PC-9 (cell line): ENCODE measurements around the gene ZNRF4. TPM values are rescaled to one million over a fixed set of nuclear protein-coding genes. Genes with fewer than 3 reads are reported as not detected.

Source experiments
- BruUV-seq: library from RNA; stranded (reverse); fragments of 400-500 nt; replicated peaks from 2 replicates; lab custom pipeline; 2021; lab: Mats Ljungman, UMichigan
- CTCF ChIA-PET: fragments of 300-600 bp; sonication (Branson Sonifier 250); formaldehyde crosslinking; loops from one replicate; lab custom pipeline; 2022; ENCODE audit warnings: antibody characterized with exemption; lab: Charles Lee
- POLR2A ChIA-PET: fragments of 300-600 bp; sonication (Branson Sonifier 250); formaldehyde crosslinking; loops from one replicate; lab custom pipeline; 2022; ENCODE audit warnings: antibody characterized with exemption; ENCODE audit not compliant: unreplicated experiment; lab: Charles Lee
- DNase-seq, 2 experiments: peaks; one replicate each; pipeline versions ENCODE4 v3.0.0 to v3.0.0-alpha.2; 2015 to 2022; ENCODE audit warnings: mixed read lengths in 1 of 2
- H2AFZ ChIP-seq: fragments of 200-600 bp; sonication (generic); 2 replicates; pipeline ENCODE4 v1.8.1; 2017; ENCODE audit warnings: antibody characterized with exemption
- H3F3A ChIP-seq: fragments of 200-600 bp; sonication (generic); 2 replicates; pipeline ENCODE4 v1.8.1; 2017; ENCODE audit warnings: antibody characterized with exemption, mild to moderate bottlenecking, low read depth; ENCODE audit not compliant: insufficient read depth
- H3K27ac ChIP-seq: fragments of 200-600 bp; sonication (generic); 2 replicates; pipeline ENCODE4 v1.6.1; 2016; ENCODE audit warnings: mixed run types
- H3K27me3 ChIP-seq: fragments of 200-600 bp; sonication (generic); 2 replicates; pipeline ENCODE4 v1.6.1; 2016; ENCODE audit warnings: low read depth, mixed run types; ENCODE audit not compliant: insufficient read depth
- H3K36me3 ChIP-seq: fragments of 200-600 bp; sonication (generic); 2 replicates; pipeline ENCODE4 v1.6.1; 2016; ENCODE audit warnings: low read depth, mixed run types
- H3K4me1 ChIP-seq: fragments of 200-600 bp; sonication (generic); replicated peaks from 2 replicates; pipeline ENCODE4 v1.6.1; 2016; ENCODE audit warnings: mixed run types; ENCODE audit not compliant: insufficient read depth
- H3K4me2 ChIP-seq: fragments of 200-600 bp; sonication (generic); 2 replicates; pipeline ENCODE4 v1.6.1; 2017; ENCODE audit warnings: mixed run types
- H3K4me3 ChIP-seq: fragments of 200-600 bp; sonication (generic); 2 replicates; pipeline ENCODE4 v1.6.1; 2016; ENCODE audit warnings: mixed run types
- H3K79me2 ChIP-seq: fragments of 200-600 bp; sonication (generic); 2 replicates; pipeline ENCODE4 v1.6.1; 2017; ENCODE audit warnings: low read depth, mixed run types
- H3K9me2 ChIP-seq: fragments of 200-600 bp; sonication (generic); 2 replicates; pipeline ENCODE4 v1.8.1; 2017; ENCODE audit warnings: mild to moderate bottlenecking; ENCODE audit not compliant: insufficient read depth
- H3K9me3 ChIP-seq: fragments of 200-600 bp; sonication (generic); 2 replicates; pipeline ENCODE4 v1.8.1; 2016; ENCODE audit warnings: low read depth; ENCODE audit not compliant: insufficient read depth
- H4K20me1 ChIP-seq: fragments of 200-600 bp; sonication (generic); 2 replicates; pipeline ENCODE4 v1.8.1; 2017; ENCODE audit not compliant: insufficient read depth
- EZH2 ChIP-seq: fragments of 200-600 bp; sonication (generic); IDR thresholded peaks from 2 replicates; pipeline ENCODE4 v1.8.0; 2017; ENCODE audit warnings: antibody characterized with exemption, low read depth
- intact Hi-C: fragments of 100-400 bp; cut with micrococcal nuclease; formaldehyde crosslinking; loops from one replicate; pipeline ENCODE4 v1.10.0; 2022; ENCODE audit not compliant: unreplicated experiment
- total RNA-seq: library from RNA; stranded (reverse); gene quantifications from 2 replicates; pipeline ENCODE4 v1.2.3, GENCODE V29; 2021
- TF ChIP-seq, protein P1 (sequence below): fragments of 200-600 bp; sonication (generic); conservative IDR thresholded peaks from 2 replicates; pipeline ENCODE4 v1.6.1; 2017; ENCODE audit warnings: mixed run types, antibody characterized with exemption, mild to moderate bottlenecking, moderate library complexity

ZNRF4 gene
- total RNA-seq, 1 experiment from 2014 or later = not detected

DNA sequence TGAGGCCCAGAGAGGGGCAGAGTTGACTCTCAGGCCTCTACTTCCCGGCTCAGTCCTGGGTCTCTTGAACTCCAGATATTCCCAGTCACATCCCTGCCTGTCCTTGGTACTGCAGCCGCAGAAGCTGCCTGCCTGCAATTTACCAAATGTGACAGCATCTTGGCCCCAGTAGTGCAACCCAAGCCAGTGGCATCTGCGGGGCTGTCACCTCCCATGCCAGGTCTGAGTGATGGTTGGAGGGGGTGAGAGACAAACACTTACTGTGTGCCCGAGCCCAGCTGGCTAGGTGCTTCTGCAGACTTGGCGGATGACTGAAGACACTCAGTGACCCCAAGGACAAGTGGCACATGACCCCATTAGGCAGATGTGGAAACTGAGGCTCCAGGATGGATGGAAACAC, 18.4 kb downstream of the ZNRF4 start:
- no peak for TF ChIP-seq EZH2
- TF ChIP-seq, protein P1, sequence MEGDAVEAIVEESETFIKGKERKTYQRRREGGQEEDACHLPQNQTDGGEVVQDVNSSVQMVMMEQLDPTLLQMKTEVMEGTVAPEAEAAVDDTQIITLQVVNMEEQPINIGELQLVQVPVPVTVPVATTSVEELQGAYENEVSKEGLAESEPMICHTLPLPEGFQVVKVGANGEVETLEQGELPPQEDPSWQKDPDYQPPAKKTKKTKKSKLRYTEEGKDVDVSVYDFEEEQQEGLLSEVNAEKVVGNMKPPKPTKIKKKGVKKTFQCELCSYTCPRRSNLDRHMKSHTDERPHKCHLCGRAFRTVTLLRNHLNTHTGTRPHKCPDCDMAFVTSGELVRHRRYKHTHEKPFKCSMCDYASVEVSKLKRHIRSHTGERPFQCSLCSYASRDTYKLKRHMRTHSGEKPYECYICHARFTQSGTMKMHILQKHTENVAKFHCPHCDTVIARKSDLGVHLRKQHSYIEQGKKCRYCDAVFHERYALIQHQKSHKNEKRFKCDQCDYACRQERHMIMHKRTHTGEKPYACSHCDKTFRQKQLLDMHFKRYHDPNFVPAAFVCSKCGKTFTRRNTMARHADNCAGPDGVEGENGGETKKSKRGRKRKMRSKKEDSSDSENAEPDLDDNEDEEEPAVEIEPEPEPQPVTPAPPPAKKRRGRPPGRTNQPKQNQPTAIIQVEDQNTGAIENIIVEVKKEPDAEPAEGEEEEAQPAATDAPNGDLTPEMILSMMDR = no peak
- Histone ChIP-seq H3K79me2 (no peaks in the 10 kb centered on the region), H3K4me2 (no peak overlapping the region), H3F3A (peaks cover 12% of the 10 kb centered on the region; the same call in 1 of the 2 replicates), H3K36me3 (no peaks in the 10 kb centered on the region), H4K20me1 (no peaks in the 10 kb centered on the region), H3K9me2 (no peaks in the 10 kb centered on the region), H3K27ac (no peak overlapping the region), H3K9me3 (no peaks in the 10 kb centered on the region), H3K4me1 (peaks cover 12% of the 10 kb centered on the region), H3K4me3 (no peak overlapping the region), H2AFZ (no peak overlapping the region), H3K27me3 (no peaks in the 10 kb centered on the region)
- ChIA-PET CTCF (no interaction called here), POLR2A (no interaction called here)
- no TSS peak for BruUV-seq
- intact Hi-C loops = no loop called here
- DNase-seq = no peak

DNA sequence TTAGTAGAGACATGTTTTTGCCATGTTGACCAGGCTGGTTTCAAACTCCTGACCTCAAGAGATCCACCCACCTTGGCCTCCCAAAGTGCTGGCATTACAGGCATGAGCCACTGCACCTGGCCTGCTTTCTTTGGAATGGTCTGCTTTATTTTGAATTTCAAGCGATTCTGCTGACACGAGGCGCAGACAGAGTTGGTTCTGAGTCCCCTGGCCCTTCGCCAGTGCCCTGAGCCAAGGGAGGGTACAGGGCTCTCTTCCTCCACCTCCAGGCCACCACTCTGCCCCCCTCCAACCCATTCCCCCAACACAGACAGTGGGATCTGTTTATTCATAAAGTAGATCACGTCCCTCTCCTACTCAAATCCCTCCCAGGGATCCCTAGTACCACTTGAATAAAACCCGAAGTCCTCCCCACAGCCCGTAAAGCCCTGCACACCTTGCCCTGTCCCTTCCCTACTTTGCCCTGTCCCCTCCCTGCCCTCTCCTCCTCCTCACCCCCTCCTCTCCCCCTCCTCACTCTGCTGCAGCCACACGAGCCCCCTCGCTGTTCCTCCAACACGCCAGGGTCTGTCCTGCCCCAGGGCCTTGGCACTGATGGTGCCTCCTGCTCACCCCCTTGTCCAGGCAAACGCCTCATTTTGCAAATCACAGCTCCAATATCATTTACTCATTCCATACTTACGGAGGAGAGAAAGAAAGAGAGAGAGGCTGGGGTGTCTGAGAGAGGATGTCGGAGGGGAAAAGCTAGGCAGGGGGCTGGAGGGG, 22.4 kb downstream of the ZNRF4 start:
- Histone ChIP-seq H2AFZ (no peak overlapping the region), H3K4me2 (no peak overlapping the region), H3F3A (no peaks in the 10 kb centered on the region), H3K9me2 (no peaks in the 10 kb centered on the region), H4K20me1 (no peaks in the 10 kb centered on the region), H3K4me3 (no peak overlapping the region), H3K36me3 (no peaks in the 10 kb centered on the region), H3K79me2 (no peaks in the 10 kb centered on the region), H3K9me3 (peaks cover 4% of the 10 kb centered on the region; the same call in 1 of the 2 replicates), H3K27me3 (no peaks in the 10 kb centered on the region), H3K27ac (no peak overlapping the region), H3K4me1 (no peaks in the 10 kb centered on the region)
- POLR2A ChIA-PET = no interaction called here
- no TSS peak for BruUV-seq
- CTCF ChIA-PET = interaction anchor here (0.6 kb wide), 1 partner anchor 250 kb away, joined by 9 read pairs; no protein-coding TSS in a partner anchor
- TF ChIP-seq EZH2 = no peak
- TF ChIP-seq, protein P1 = no peak
- no peak for DNase-seq
- intact Hi-C loops = no loop called here

DNA sequence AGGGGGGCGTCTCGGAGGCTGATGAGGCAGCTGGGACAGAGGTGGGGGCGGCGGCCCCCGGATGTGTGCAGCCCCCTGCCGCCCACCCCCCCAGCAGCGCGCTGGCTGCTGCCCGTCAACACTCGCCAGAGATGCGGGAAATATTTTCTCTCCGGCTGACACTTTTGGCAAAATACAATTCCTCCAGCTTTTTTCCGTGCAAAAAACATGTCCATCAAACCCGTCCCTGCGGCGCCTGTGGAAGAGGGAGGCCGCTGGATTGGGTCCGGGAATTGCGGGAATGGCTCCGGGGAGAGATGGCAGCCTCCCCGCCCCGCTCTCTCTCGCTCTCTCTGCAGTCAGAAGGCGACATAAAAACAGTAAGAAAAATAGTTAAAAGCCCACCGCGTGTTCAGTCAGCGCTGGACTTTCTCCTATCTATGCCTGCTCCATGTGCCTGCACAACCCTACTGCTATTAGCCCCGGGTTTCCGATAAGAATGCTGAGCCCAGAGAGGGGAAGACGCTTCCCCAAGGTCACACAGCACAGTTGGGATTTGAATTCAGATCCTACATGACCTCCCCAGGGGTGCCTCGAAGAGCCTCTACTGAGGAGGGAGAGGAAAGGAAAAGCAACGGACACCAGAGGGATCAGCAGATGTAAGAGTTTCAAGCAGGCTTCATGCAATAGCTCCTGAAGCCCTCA, 23.2 kb downstream of the ZNRF4 start:
- Histone ChIP-seq H3K4me1 (no peaks in the 10 kb centered on the region), H3K9me3 (peaks cover 4% of the 10 kb centered on the region; the same call in 1 of the 2 replicates), H3F3A (no peaks in the 10 kb centered on the region), H3K9me2 (no peaks in the 10 kb centered on the region), H3K27ac (no peak overlapping the region), H3K4me2 (no peak overlapping the region), H2AFZ (no peak overlapping the region), H3K27me3 (no peaks in the 10 kb centered on the region), H3K4me3 (no peak overlapping the region), H4K20me1 (no peaks in the 10 kb centered on the region), H3K79me2 (no peaks in the 10 kb centered on the region), H3K36me3 (no peaks in the 10 kb centered on the region)
- TF ChIP-seq, protein P1 = no peak
- no peak for TF ChIP-seq EZH2
- DNase-seq = no peak
- CTCF ChIA-PET = interaction anchor here (0.6 kb wide), 1 partner anchor 251 kb away, joined by 9 read pairs; no protein-coding TSS in a partner anchor
- no TSS peak for BruUV-seq
- POLR2A ChIA-PET = no interaction called here
- intact Hi-C loops = no loop called here
